Measurements from ENCODE around the gene FADS1. TPM values are rescaled to one million over a fixed set of nuclear protein-coding genes. Genes with fewer than 3 reads are reported as not detected.

The FADS1 gene
- total and polyA plus RNA-seq, 2 of the 13 experiments (the other 11 are each of a cell fraction or from before 2014, with no cell fraction given) = 91.8 to 108 TPM

- TF ChIP-seq ZNF614 (CRISPR knock-in tag; IDR thresholded peaks at IDR 0.05; ENCODE audit: borderline replicate concordance) (0 out of 2 replicates have a peak, but pooled peaks have one; percentile 18), MXI1 (IDR thresholded peaks at IDR 0.05; ENCODE audit: borderline replicate concordance, low read depth, low read length) (peak; percentile 20; the same call in 1 of the 3 replicates), ZNF451 (CRISPR knock-in tag; IDR thresholded peaks at IDR 0.05) (no peak), ZNF292 (CRISPR knock-in tag; IDR thresholded peaks at IDR 0.05; ENCODE audit: borderline replicate concordance, low read depth) (no peak), THAP11 (CRISPR knock-in tag; IDR thresholded peaks at IDR 0.05) (0 out of 2 replicates have a peak, but pooled peaks have one; percentile 25), ZNF382 (CRISPR knock-in tag; IDR thresholded peaks at IDR 0.05; ENCODE audit: borderline replicate concordance) (no peak), ZNF737 (CRISPR knock-in tag; IDR thresholded peaks at IDR 0.05; ENCODE audit: borderline replicate concordance) (no peak), MIXL1 (CRISPR knock-in tag; IDR thresholded peaks at IDR 0.05) (peak; percentile 78), MYNN (CRISPR knock-in tag; IDR thresholded peaks at IDR 0.05; ENCODE audit: low read depth) (no peak), SMC3 (IDR thresholded peaks at IDR 0.05; ENCODE audit: low read length) (peak; percentile 78), GATAD1 (CRISPR knock-in tag; IDR thresholded peaks at IDR 0.05) (peak; percentile 45; the same call in 1 of the 2 replicates), BCL6 (CRISPR knock-in tag; IDR thresholded peaks at IDR 0.05) (no peak), ZNF446 (CRISPR knock-in tag; IDR thresholded peaks at IDR 0.05) (no peak), ZSCAN21 (CRISPR knock-in tag; IDR thresholded peaks at IDR 0.05; ENCODE audit: borderline replicate concordance) (no peak), STAG1 (CRISPR knock-in tag; IDR thresholded peaks at IDR 0.05) (peak; percentile 83), CREB3 (CRISPR knock-in tag; IDR thresholded peaks at IDR 0.05) (no peak), ZNF883 (CRISPR knock-in tag; IDR thresholded peaks at IDR 0.05; ENCODE audit: not compliant biosample characterization) (no peak), ZBTB25 (CRISPR knock-in tag; IDR thresholded peaks at IDR 0.05) (peak; percentile 64; the same call in 1 of the 2 replicates), HNRNPL (IDR thresholded peaks at IDR 0.05; ENCODE audit: low read depth, low read length) (no peak), CENPT (CRISPR knock-in tag; IDR thresholded peaks at IDR 0.05; ENCODE audit: low read depth) (no peak), YY1 (IDR thresholded peaks at IDR 0.05; ENCODE audit: insufficient read depth, insufficient replicate concordance, low read depth, low read length) (peak; percentile 35), FOXJ3 (CRISPR knock-in tag; IDR thresholded peaks at IDR 0.05; ENCODE audit: borderline replicate concordance) (peak; percentile 28; the same call in 1 of the 2 replicates), ZSCAN9 (CRISPR knock-in tag; IDR thresholded peaks at IDR 0.05; ENCODE audit: borderline replicate concordance) (no peak), CCDC6 (CRISPR knock-in tag; IDR thresholded peaks at IDR 0.05) (peak; percentile 21; the same call in 1 of the 2 replicates), PPARG (CRISPR knock-in tag; conservative IDR thresholded peaks at IDR 0.05) (0 out of 2 replicates have a peak, but pooled peaks have one; percentile 16), LCORL (IDR thresholded peaks at IDR 0.05) (no peak), LCORL (CRISPR knock-in tag; IDR thresholded peaks at IDR 0.05) (no peak), ARNT2 (CRISPR knock-in tag; IDR thresholded peaks at IDR 0.05; ENCODE audit: low read depth) (no peak), POLR2AphosphoS5 (IDR thresholded peaks at IDR 0.05; ENCODE audit: low read depth, low read length) (peak; percentile 56), SAP130 (CRISPR knock-in tag; IDR thresholded peaks at IDR 0.05; ENCODE audit: low read depth) (0 out of 2 replicates have a peak, but pooled peaks have one; percentile 51)
These were observed 19.4 kb downstream of the FADS1 start (continued) for GRCh38 chr11:61797263-61797944.

Measured in HepG2 (cell line).